AG20443 (cell line): ENCODE measurements around the gene GLIS1.

ENCODE experiments used
- DNase-seq: peaks from one replicate; pipeline ENCODE4 v3.0.0; 2012; ENCODE audit warnings: low spot score, mixed read lengths

The GLIS1 gene

GRCh38 chr1:53462769-53463501, 276.0 kb downstream of the GLIS1 start:
- no peak for DNase-seq

- DNase-seq, result no peak
These were observed 276.8 kb downstream of the GLIS1 start for GRCh38 chr1:53462193-53462592.

- DNase-seq, result no peak
These were observed 277.5 kb downstream of the GLIS1 start for GRCh38 chr1:53461323-53462044.

GRCh38 chr1:53460666-53461322, 278.2 kb downstream of the GLIS1 start:
- DNase-seq, result no peak

GRCh38 chr1:53460211-53460634, 278.7 kb downstream of the GLIS1 start:
- DNase-seq, result no peak

GRCh38 chr1:53459321-53460175, 279.4 kb downstream of the GLIS1 start, which contains the start of gene DMRTB1:
DMRTB1 (plus strand) TSS chr1:53459399; CDS start chr1:53459454, 55 bp downstream.
- DNase-seq, result no peak

GRCh38 chr1:53458634-53459033, 280.3 kb downstream of the GLIS1 start:
- no peak for DNase-seq
